Measurements from ENCODE around the gene FPR3.

Gene FPR3

GRCh38 chr19:51815043-51815442 is 20.1 kb downstream of the FPR3 start:
- H3K27me3 ChIP-seq (ENCODE audit: insufficient read depth, poor library complexity, severe bottlenecking) = no peaks in the 10 kb centered on the region
- no peak for DNase-seq (ENCODE audit: low read depth in 1 of 2, low spot score in 1 of 2)
- TF ChIP-seq SPI1 (IDR thresholded peaks at IDR 0.05; ENCODE audit: borderline replicate concordance, low read depth) (no peak), POLR2AphosphoS5 (IDR thresholded peaks at IDR 0.05; ENCODE audit: low read depth) (no peak), GABPA (IDR thresholded peaks at IDR 0.05; ENCODE audit: low read depth) (no peak)
- TF ChIP-seq, protein P1, sequence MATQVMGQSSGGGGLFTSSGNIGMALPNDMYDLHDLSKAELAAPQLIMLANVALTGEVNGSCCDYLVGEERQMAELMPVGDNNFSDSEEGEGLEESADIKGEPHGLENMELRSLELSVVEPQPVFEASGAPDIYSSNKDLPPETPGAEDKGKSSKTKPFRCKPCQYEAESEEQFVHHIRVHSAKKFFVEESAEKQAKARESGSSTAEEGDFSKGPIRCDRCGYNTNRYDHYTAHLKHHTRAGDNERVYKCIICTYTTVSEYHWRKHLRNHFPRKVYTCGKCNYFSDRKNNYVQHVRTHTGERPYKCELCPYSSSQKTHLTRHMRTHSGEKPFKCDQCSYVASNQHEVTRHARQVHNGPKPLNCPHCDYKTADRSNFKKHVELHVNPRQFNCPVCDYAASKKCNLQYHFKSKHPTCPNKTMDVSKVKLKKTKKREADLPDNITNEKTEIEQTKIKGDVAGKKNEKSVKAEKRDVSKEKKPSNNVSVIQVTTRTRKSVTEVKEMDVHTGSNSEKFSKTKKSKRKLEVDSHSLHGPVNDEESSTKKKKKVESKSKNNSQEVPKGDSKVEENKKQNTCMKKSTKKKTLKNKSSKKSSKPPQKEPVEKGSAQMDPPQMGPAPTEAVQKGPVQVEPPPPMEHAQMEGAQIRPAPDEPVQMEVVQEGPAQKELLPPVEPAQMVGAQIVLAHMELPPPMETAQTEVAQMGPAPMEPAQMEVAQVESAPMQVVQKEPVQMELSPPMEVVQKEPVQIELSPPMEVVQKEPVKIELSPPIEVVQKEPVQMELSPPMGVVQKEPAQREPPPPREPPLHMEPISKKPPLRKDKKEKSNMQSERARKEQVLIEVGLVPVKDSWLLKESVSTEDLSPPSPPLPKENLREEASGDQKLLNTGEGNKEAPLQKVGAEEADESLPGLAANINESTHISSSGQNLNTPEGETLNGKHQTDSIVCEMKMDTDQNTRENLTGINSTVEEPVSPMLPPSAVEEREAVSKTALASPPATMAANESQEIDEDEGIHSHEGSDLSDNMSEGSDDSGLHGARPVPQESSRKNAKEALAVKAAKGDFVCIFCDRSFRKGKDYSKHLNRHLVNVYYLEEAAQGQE (IDR thresholded peaks at IDR 0.05; ENCODE audit: insufficient replicate concordance, low read depth) = no peak
- TF ChIP-seq, protein P2, sequence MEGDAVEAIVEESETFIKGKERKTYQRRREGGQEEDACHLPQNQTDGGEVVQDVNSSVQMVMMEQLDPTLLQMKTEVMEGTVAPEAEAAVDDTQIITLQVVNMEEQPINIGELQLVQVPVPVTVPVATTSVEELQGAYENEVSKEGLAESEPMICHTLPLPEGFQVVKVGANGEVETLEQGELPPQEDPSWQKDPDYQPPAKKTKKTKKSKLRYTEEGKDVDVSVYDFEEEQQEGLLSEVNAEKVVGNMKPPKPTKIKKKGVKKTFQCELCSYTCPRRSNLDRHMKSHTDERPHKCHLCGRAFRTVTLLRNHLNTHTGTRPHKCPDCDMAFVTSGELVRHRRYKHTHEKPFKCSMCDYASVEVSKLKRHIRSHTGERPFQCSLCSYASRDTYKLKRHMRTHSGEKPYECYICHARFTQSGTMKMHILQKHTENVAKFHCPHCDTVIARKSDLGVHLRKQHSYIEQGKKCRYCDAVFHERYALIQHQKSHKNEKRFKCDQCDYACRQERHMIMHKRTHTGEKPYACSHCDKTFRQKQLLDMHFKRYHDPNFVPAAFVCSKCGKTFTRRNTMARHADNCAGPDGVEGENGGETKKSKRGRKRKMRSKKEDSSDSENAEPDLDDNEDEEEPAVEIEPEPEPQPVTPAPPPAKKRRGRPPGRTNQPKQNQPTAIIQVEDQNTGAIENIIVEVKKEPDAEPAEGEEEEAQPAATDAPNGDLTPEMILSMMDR (IDR thresholded peaks at IDR 0.05; ENCODE audit: insufficient read depth, low read length) = no peak
- no peak overlapping the region for H3K4me3 ChIP-seq (replicated peaks; ENCODE audit: insufficient read depth, low read length)
- H3K27ac ChIP-seq (replicated peaks) = no peak overlapping the region

GRCh38 chr19:51816711-51817110 is 21.8 kb downstream of the FPR3 start:
- DNase-seq (ENCODE audit: low read depth in 1 of 2, low spot score in 1 of 2) = no peak
- Histone ChIP-seq H3K27ac (replicated peaks) (no peak overlapping the region), H3K4me3 (replicated peaks; ENCODE audit: insufficient read depth, low read length) (no peak overlapping the region), H3K27me3 (ENCODE audit: insufficient read depth, poor library complexity, severe bottlenecking) (no peaks in the 10 kb centered on the region)
- TF ChIP-seq, protein P1 (IDR thresholded peaks at IDR 0.05; ENCODE audit: insufficient replicate concordance, low read depth) = no peak
- TF ChIP-seq SPI1 (IDR thresholded peaks at IDR 0.05; ENCODE audit: borderline replicate concordance, low read depth) = no peak
- no peak for TF ChIP-seq GABPA (IDR thresholded peaks at IDR 0.05; ENCODE audit: low read depth)
- TF ChIP-seq, protein P2 (IDR thresholded peaks at IDR 0.05; ENCODE audit: insufficient read depth, low read length) = no peak
- TF ChIP-seq POLR2AphosphoS5 (IDR thresholded peaks at IDR 0.05; ENCODE audit: low read depth) = no peak

GRCh38 chr19:51820011-51820410 is 25.1 kb downstream of the FPR3 start:
- no peak overlapping the region for H3K27ac ChIP-seq (replicated peaks)
- no peaks in the 10 kb centered on the region for H3K27me3 ChIP-seq (ENCODE audit: insufficient read depth, poor library complexity, severe bottlenecking)
- no peak overlapping the region for H3K4me3 ChIP-seq (replicated peaks; ENCODE audit: insufficient read depth, low read length)
- DNase-seq (ENCODE audit: low read depth in 1 of 2, low spot score in 1 of 2) = peak in 1 of 2 experiments; percentile 12
- TF ChIP-seq SPI1 (IDR thresholded peaks at IDR 0.05; ENCODE audit: borderline replicate concordance, low read depth) (peak; percentile 35; the same call in 1 of the 2 replicates), GABPA (IDR thresholded peaks at IDR 0.05; ENCODE audit: low read depth) (no peak), POLR2AphosphoS5 (IDR thresholded peaks at IDR 0.05; ENCODE audit: low read depth) (no peak)
- TF ChIP-seq, protein P1 (IDR thresholded peaks at IDR 0.05; ENCODE audit: insufficient replicate concordance, low read depth) = no peak
